NCI-H1436 (cell line): ENCODE data around the gene MARK3.

Experiments used
- DNase-seq: peaks from one replicate; lab custom pipeline; 2025; lab: John Stamatoyannopoulos, UW

Gene MARK3

GRCh38 chr14:103526914-103527248, 141.7 kb downstream of the MARK3 start:
- no peak for DNase-seq

DNA sequence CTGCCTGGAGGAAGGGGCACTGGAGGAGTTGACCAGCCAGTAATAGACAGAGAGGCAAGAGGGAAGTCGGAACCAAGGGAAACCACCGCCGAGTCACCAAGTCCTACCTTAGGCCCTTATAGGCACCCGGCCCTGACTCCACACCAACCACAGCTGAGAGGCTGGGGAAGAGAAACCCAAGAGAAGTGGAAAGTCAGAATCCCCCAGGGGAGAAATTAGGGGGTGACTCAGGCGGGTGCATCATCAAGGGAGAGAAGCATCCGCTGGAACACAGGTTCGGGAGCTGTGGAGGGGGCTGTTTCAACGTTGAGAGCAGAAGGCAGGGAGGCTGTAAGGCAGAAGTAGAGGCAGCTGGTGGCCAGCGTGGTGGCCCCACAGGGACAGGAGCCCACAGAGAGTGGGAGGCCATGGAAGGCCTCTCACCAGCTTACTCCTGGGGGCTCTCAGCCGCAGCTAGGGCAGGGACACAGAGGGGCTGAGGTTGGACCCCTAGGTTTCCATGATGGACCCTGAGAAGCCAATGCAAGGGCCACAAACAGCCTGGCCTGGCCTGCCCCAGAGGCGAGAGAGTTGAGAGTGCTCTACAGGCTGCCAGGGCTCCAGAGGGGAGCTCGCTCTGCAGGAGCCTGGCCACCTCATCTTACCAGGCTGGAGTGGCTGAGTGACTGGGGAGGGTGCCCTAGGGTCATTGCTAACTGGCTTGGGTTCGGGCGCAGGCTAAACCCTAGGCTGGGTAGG, 142.4 kb downstream of the MARK3 start:
- DNase-seq = peak; percentile 18

- DNase-seq = no peak
Measured at GRCh38 chr14:103528146-103528586, 143.0 kb downstream of the MARK3 start.

DNA sequence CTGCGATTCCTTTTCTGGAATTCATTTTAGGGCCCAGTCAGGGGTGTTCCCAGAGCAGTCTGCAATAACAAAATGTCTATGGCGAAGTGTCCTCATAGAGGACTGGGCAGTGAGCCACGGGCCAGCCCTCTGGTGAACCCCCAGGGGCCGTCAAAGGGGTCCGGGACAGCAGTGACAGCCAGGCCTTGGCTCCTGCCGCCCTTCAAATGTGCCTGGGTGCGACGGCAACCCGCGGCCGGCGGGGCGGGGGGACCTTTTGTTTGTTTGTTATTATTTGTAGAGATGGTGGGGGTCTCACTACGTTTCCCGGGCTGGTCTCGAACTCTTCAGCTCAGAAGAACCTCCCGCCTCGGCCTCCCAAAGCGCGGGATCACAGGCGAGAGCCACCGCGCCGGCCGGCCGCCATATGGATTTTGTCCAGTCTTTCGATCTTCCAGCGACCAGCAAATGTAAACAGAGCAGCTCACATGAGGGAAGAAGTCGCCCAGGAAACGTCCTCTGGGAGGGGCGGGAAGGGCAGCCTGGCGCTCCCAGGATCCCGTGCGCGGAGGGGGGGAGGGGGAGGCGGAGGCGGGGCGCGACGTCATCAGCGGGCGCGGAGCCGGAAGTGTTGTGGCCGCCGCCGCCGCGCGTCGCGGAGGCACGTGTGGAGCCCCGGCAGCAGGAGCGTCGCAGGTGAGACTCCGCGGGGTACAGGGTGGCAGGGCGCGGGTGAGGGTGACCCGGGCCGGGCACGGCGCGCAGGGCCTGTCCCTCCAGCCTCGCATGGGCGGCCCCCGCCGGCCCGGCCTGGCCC, 143.6 kb downstream of the MARK3 start, which contains the start of gene TRMT61A:
Gene TRMT61A, plus strand, starts transcription at position 610 of the 796 bp plus-strand sequence. CDS start 783 bp downstream, outside the sequence.
- peak; percentile 88 for DNase-seq

DNA sequence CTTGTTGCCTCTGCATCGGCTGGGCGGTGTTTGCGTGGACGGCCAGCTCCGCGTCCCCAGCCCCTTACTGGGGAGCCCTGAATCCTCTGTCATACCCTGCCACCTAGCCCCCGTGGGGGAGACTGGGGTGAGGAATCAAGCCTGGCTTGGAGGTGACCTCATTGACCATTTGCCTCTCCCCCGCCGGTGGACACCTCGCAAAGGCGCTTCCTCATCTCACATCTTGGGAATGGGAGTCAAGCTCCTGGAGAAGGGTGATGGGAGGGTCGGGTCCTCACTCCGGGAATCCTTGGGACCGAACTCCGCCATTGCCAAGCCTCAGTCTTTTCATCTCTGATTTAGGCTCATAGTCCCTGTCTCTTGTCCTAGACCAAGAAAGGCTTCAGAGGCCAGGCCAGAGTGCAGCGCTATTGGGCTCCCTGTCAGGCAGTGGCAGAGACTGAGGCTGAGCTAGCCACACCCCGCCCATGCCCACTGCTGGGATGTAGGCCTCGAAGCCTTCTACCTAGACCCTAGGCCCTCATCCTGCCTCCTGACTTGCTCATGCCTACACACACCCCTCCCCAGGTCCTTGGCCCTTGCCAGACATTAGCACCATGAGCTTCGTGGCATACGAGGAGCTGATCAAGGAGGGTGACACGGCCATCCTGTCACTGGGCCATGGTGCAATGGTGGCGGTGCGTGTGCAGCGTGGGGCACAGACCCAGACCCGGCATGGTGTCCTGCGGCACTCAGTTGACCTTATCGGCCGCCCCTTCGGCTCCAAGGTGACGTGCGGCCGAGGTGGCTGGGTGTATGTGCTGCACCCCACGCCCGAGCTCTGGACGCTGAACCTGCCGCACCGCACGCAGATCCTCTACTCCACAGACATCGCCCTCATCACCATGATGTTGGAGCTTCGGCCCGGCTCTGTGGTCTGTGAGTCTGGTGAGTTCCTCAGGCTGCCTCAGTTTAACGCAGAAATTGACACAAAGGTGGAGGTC, 144.5 kb downstream of the MARK3 start:
- no peak for DNase-seq

GRCh38 chr14:103530390-103530789, 145.2 kb downstream of the MARK3 start:
- no peak for DNase-seq

- DNase-seq = no peak
Measured at GRCh38 chr14:103530831-103531230, 145.6 kb downstream of the MARK3 start.

GRCh38 chr14:103531421-103532215, 146.4 kb downstream of the MARK3 start:
- no peak for DNase-seq

DNA sequence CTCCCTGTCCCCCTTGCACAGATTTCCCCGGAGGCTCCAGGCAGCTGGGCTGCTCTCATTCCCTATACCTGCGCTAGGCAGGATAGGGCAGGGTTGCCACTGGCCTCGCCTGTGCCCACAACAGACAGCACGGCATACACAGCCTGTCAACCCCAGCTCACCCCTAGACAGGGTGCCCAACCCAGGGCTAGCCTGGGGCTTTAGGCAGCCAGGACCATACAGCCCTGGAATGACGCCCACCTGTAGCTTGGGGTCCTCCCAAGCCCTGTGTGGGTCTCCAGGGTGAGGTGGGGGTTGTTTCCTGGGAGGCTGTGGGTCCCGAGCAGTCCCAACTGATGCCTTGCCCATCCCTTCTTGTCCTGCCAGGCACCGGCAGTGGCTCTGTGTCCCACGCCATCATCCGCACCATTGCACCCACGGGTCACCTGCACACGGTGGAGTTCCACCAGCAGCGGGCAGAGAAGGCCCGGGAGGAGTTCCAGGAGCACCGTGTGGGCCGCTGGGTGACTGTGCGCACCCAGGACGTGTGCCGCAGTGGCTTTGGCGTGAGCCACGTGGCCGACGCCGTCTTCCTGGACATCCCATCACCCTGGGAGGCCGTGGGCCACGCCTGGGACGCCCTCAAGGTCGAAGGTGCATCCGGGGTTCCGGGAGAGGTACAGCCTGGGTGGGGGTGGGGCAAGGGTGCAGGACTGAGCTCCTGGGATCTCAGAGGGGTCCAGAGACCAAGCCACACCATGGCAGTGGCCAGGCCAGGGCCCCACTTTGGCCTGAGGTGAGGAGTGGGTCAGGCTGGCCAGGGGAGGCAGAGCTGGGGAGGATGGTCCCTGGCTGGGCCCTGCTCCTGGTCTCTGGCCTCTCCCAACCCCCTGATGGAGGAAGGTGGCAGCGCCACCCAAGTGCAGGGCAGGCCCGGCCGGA, 147.3 kb downstream of the MARK3 start:
- DNase-seq = no peak

GRCh38 chr14:103533137-103533998, 148.2 kb downstream of the MARK3 start:
- DNase-seq = no peak

DNA sequence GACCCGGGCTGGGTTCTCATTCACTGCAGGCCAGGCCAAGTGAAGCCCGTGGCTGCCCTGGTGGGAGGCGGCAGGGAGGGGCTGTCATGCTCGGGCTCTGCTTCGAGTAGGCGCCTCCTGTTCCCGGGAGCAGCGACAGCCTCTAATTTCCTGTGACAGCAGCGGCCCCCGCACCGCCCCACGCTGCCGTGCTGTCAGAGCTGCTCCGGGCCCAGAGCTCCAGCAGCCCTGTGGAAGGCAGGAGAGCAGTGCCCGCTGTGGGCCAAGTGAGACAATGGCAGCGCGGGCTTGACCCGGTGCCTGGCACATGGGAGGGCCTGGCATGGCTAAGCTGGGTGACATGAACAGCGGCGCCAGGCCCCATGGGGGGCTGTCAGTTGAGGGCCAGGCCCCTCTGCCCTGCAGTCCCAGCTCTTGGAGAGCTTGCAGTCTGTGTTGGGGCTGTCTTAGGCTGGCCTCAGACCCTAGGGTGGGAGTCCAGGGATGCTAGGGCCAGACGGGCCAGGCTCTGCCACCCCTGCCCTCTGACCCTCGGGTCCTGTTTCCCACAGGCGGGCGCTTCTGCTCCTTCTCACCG, 148.9 kb downstream of the MARK3 start:
- no peak for DNase-seq

DNA sequence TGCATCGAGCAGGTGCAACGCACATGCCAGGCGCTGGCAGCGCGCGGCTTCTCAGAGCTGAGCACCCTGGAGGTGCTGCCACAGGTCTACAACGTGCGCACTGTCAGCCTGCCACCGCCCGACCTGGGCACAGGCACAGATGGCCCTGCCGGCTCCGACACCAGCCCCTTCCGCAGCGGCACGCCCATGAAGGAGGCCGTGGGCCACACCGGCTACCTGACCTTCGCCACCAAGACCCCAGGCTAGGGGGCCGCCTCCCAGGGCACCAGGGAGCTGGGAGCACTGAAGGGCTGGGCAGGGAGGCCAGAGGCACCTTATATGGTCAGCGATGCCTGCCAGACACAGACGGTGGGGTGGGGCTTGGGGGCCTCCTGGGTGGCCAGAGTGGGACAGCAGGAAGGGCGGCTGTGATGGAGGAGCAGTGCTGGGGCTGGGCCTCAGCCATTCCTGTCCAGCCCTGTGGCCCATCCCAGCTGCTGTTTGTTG, 149.4 kb downstream of the MARK3 start:
- DNase-seq = no peak

DNA sequence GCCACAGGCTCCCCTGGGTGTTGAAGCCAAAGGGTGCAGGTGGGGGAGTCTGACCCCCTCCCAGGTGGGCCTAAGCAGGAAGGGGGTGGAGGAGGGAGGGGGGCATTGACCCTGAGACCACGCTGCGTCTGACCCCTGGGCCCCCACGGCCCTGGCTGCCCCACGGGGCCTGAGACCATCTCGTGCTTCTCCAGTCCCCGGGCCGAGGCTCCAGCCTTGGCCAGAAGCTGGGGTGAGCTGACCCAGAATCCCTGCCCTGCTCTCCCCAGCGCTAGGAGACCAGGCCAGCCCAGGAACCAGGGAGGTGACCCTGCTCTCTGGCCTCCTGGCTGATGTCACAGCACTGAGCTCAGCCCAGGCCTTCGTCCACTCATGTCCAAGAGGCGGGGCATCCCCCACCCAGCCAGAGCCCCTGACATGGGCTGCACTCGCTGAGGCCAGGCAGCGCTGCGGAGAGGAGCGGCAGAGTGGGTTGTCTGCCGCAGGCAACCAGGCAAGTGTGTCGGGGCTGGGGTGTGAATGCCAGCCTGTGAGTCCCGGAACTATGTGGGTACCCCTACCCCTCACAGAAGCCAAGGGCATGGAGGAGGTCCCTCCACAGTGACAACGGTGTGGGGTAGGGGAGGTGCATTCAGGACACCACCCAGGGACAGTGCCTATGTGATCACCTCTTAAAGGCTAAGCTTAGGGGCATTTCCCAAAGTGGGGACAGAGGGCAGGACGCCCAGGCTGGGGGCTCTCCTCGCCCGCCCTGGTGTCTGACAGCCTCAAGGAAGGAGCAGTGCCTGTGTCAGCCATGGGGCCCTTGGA, 150.1 kb downstream of the MARK3 start:
- DNase-seq = no peak

DNA sequence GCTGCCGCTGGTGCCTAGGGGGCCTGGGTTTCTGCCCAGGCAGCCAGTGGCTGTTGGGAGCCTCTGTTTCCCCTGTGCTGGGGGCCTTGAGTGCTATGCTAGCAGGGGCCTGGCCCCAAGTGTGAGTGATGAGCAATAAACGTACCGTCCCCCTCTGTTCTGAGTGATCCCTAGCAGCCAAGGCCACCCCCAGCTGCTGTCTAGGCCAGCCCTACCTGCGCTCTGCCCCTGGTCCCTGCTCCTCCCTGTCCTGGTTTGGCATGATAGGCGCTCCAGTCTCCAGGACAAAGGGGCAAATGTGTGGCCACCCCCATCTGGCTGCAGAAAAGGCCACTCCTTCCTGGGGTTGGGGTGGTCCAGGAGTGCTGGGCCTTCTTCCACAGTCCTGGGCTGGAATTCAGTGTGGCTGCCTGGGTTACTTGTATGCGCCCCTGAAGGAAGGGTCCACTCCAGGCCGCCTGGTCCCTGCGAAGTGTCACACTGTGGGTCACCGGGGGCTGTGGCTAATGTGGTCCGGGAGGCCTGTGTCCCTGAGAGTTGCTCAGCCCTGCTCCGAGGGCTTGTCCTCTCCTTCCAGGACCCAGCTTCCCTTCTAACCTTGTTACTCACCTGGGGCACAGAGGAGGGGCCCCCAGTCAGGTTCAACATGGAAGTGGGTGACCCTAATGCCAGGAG, 150.8 kb downstream of the MARK3 start:
- DNase-seq = no peak

DNA sequence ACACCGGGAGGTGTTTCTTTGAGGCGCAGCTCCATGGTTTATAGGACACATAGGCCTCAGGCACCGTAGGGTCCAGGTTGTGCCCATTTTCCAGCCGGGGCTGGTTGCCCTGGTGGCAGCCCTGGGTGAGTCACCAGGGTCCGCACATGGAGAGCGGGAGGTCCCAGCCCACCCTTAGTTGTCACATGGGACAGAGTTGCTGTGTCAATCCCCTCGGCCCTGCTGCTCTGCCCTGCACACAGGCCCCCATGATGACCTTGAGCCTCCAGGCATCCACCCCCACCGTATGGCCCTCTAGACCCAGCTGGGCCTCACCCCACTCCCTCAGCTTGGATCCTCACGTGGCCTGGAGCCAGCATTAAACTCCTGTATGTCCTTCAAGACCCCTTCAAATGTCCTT, 151.5 kb downstream of the MARK3 start:
- no peak for DNase-seq

- no peak for DNase-seq
Measured at GRCh38 chr14:103537175-103537990, 152.2 kb downstream of the MARK3 start.
